Stimulated activated CD8-positive, alpha-beta memory T cell treated with anti-CD3 and anti-CD28 coated beads, Interleukin-7, amount 100 ng/mL, for 48 hours (primary cell): ENCODE data around the gene CUL3.
"Not testable (repeated sequence)": the region's sequence is repeated elsewhere in the genome, so short reads cannot be mapped to it uniquely, and the experiment has no call there.

Source experiments
- DNase-seq, 2 donors: peaks; one replicate each; pipeline ENCODE4 v3.0.0-alpha.2; 2020; ENCODE audit warnings: low read depth in 1 of 2; ENCODE audit errors: extremely low read depth in 1 of 2

CUL3 gene

DNA sequence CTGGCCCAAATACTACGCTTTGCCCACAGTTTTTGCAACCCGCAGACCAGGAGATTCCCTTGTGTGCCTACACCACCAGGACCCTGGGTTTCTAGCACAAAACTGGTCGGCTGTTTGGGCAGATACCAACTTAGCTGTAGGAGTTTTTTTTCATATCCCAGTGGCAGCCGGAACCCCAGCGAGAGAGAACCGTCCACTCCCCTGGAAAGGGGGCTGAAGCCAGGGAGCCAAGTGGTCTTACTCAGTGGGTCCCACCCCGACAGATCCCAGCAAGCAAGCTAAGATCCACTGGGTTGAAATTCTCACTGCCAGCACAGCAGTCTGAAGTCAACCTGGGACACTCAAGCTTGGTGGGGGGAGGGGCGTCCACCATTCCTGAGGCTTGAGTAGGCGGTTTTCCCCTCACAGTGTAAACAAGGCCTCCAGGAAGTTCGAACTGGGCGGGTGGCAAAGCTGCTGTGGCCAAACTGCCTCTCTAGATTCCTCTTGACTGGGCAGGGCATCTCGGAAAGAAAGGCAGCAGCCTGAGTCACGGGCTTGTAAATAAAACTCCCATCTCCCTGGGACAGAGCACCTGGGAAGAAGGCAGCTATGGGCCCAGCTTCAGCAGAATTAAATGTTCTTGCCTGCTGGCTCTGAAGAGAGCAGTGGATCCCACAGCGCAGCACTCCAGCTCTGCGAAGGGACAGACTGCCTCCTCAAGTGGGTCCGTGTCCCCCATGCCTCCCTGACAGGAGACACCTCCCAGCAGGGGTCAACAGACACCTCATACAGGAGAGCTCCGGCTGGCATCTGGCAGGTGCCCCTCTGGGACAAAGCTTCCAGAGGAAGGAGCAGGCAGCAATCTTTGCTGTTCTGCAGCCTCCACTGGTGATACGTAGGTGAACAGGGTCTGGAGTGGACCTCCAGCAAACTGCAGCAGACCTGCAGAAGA lies 99.8 kb downstream of the CUL3 start:
- not testable (repeated sequence) for DNase-seq

- no peak for DNase-seq
Observed at GRCh38 chr2:224479826-224480225, 105.3 kb downstream of the CUL3 start.

DNA sequence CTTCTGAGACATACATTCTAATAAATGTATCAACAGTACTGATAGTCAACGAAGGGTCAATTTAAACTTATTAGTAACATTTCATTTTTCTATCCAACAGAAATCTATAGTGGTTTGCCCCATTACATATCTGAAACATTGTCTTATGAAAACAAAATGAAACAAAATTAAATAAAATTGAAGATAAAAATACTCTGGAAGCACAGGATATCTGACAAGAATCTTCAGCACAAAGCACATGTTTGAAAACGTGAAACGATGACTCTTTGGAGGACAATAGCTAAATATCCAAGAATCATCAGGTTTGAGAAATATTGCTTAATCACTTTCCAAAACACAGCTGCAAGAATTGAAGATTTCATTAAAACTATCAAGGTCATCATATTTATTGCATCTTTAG lies 112.3 kb downstream of the CUL3 start:
- DNase-seq = no peak

DNA sequence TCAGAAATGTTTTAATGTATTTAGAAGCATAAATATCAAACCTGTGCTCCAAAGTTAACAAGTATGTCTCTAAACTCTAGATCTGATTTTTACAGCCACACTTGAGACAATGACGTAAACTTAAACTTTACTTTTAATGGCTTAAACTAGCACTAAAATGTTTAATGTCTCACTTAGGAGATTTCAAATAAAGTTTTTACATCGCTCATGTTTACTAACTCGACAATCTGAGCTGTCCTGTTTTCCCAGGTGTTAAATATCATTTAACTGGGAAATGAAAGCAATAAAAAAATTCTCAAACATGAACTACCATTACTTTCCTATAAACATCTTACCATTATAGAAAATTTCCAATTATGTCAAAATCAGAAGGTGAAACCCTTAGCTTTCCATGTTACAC lies 113.0 kb downstream of the CUL3 start:
- no peak for DNase-seq

DNA sequence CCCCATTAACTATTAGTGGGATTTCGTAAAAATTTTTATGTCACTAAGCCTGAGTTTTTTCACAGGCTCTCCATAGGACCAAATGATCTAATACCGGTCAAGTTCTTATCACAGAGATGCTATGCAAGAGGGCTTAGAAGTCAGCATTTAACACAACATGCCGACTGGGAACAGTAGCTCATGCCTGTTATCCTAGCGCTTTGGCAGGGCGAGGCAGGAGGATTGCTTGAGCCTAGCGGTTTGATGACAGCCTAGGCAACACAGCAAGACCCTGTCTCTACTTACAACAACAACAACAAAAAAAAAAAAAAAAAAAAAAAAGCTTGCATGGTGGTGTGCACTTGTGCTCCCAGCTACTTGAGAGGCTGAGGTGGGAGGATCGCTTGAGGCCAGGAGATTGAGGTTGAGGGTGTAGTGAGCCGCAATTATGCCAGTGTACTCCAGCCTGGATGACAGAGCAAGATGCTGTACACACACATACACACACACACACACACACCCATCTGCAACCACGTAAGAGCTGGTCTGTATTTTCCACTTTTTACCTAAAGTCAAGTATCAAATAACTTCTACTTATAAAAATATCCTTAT lies 115.7 kb downstream of the CUL3 start:
- no peak for DNase-seq

DNA sequence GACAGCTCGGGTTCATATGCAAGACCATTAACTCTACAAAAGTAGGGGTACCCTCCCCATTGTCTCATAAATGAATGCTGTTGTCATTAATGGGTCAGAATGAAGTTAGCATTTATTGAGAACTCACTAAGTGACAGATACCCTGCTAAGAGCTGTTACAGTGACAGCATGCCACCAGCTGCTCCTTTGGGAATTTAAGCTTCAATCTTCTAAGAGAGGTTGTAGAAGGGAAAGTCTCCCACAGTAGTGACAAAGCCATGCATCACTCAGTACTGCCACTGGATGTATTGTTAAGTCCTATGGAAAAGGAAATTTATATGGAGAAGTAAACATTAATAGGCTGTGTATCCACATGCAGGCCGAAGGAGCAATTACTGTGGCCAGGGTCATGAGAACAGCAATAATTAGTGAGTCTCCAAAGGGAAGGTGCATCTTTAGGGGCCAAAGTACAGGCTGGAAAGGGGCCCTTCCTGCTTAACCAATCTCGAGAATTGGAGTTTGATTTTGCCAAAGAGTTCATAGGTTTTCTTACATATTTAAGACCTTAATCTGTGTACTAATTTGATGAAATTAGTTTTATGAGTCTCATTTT lies 118.8 kb downstream of the CUL3 start:
- no peak for DNase-seq

GRCh38 chr2:224461391-224461790 lies 123.8 kb downstream of the CUL3 start:
- DNase-seq = no peak

DNA sequence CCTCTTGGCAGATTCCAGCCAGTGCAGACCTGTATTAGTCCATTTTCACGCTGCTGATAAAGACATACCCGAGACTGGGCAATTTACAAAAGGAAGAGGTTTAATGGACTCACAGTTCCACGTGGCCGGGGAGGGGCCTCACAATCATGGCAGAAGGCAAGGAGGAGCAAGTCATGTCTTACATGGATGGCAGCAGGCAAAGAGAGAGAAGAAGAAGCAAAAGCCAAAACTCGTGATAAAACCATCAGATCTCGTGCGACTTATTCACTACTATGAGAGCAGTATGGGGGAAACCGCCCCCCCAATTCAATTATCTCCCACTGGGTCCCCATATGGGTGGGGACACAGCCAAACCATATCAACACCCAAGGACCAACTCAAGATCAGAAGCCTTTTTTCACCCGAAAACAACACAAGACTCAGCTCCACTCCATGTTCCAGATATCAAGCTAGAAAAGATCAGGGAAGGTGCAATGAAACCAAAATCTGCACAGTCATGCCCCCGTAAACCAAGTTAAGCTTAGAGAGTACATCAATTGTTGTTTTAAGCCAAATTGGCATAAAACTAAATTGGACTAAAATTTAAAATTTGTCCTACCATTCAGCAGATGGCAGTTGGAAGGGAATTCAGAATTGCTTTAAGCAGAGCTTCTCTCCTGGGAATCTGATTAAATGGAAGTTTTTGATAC lies 127.6 kb downstream of the CUL3 start:
- no peak for DNase-seq

DNA sequence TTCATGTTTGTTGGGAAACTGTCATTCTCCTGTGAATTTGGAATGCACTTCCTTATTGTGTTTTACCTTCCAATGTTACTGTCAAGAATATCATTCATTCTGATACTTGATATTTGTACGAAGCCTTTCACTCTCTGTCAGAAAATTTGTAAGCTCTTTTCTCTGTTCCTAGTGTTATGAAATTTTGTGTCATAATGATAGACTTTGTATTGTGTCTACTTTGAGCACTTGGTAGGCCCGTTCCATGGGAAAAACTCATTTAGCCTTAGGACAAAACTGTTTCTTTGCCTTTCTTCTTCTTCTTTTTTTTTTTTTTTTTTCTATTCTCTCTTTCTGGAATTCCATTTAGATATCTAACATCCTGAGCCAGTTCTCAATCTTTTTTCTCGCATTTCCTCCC lies 131.3 kb downstream of the CUL3 start:
- DNase-seq = no peak

DNA sequence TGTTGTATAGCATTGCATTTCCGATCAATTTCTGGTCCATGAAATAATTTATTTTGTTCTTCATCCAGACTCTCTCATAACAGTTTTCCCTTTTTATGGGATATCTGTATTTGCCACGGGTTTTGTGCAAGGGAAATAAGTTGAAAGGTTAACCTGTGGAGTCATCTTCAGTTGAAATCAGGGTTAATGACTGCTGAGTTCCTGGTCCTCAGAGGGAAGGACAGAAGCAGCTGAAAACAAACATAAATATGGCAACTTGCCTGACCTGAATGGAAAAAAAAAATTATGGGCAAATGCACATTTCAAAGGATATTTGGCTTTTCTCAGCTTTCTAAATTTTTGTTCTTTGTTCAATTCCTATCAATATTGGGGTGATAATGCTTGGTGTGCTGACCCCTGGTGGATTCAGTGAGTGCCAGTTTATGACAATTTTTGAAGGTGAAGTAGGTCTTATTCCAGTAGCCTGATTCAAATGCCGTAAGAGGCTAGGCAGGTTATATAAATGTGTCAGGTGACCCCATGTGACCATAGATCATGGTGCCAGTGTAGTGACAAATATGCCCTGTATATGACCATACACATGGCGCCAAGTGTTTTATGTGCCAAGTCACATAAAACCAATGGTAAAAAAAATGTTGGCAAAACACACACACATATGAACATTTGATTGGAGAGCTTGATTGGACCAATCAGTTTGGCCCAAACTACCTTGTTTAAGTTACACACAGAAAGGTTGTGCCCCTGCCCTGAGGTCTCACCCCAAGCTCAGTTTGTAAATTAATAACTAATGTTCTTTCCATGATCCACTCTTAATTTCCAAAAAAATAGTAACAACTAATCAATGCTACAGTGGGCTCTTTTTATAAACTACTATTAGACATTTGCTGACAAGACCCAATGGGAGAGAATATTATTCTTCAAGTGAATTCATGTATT lies 135.7 kb downstream of the CUL3 start:
- DNase-seq = no peak

GRCh38 chr2:224448236-224448635 lies 136.9 kb downstream of the CUL3 start:
- DNase-seq = no peak

- DNase-seq = no peak
Observed at GRCh38 chr2:224444783-224445182, 140.4 kb downstream of the CUL3 start.

DNA sequence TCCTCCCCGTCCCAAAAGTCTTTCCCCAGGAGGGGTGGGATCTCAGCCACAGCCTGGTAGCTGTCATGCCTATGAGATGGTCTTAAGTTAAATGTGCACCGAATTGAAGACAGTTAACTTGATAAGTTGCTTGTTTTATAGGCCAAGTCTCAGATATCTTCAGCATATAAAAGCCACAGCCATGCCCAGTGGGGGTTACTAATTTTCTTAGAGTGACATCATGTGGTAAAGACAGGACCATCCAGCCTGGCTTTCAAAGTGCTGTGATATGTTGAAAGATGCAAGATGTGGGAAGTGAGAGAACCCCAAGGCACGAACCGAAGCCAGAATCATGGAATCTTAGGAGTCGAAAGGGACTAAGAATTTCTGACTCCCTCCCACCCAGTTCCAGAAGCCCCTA lies 141.1 kb downstream of the CUL3 start:
- no peak for DNase-seq

GRCh38 chr2:224442071-224442967 lies 142.8 kb downstream of the CUL3 start:
- DNase-seq = no peak

- DNase-seq = no peak
Observed at GRCh38 chr2:224440988-224441387, 144.2 kb downstream of the CUL3 start.

DNA sequence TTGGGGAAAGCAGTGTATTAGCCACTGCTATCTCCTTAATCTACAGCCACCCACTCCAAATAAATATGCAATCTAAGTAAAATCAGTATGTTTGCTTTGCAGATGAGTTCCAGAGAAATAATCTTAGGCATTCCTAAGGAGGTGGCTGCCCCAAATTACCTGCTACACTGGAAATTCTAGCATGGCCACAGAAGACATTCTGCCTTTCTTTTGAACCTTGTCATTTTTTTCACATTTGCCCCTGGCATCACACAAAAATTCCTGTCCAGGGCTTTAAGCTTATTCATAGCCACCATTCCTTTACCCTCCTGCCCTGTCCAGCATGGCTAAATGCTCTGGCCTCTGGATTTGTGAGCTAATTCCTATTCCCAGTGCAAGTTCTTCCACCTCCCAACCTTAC lies 146.4 kb downstream of the CUL3 start:
- no peak for DNase-seq

GRCh38 chr2:224436634-224437033 lies 148.5 kb downstream of the CUL3 start:
- DNase-seq = no peak

- DNase-seq = no peak
Observed at GRCh38 chr2:224434618-224435017, 150.5 kb downstream of the CUL3 start.

DNA sequence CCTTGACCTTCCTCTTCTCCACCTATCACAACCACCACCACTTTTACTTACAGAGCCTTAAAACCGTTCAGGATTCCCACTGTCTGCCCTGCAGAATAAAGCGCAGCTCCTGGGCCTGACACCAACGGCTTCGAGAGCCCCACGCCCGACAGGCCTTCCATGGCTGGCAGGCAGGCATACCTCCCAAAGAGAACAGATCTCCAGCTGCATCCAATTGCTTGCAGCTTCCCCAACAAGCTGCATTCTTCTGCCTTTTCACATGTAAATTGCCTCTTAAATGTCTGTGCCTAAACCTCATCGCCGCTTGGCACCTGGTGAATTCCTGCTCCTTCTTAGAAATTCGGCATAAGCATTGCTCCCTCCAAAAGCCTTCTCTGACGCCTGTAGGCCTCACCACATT lies 151.7 kb downstream of the CUL3 start:
- no peak for DNase-seq
